ENCODE measurements around the gene FBP1. TPM values are rescaled to one million over a fixed set of nuclear protein-coding genes. Genes with fewer than 3 reads are reported as not detected.

The FBP1 gene
- total and polyA plus RNA-seq, 2 donors from 2014 or later: 27.3 to 266 TPM

DNA sequence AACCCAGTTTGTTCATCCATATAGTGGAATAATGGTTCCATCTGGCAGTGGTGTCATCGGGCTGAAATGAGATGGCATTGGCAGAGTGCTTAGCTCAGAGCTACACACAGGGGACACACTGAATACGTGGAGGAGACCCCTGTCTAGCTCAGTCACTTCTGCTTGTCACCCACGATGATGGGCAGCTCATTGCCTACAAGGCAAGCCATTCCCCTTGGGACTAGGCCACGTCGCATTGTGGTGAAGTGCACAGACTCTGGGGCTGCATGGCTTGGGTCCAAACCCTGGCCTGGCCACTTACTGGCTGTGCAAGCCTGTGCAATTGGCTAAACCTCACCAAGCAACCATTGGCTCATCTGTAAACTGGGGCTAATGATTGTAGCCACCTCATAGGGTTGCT, 3.2 kb upstream of the FBP1 start:
- Histone ChIP-seq H3K4me1 (ENCODE audit: control insufficient read depth in 2 of 3, insufficient read depth in 2 of 3, low read depth in 1 of 3, low read length in 3 of 3) (peaks cover 0 to 4% (median 0%) of the 10 kb centered on the region in 3 donors), H3K27me3 (ENCODE audit: control insufficient read depth, insufficient read depth, low read length) (no peaks in the 10 kb centered on the region), H3K36me3 (ENCODE audit: control insufficient read depth in 2 of 3, insufficient read depth in 3 of 3, low read length in 3 of 3) (no peaks in the 10 kb centered on the region), H3K9me3 (ENCODE audit: control insufficient read depth in 2 of 3, insufficient read depth in 1 of 3, low read length in 3 of 3) (no peaks in the 10 kb centered on the region), H3K27ac (ENCODE audit: low read depth in 2 of 2, low read length in 2 of 2) (no peak overlapping the region), H3K4me3 (ENCODE audit: low read length in 3 of 3) (no peak overlapping the region), H3K9ac (ENCODE audit: low read length in 3 of 3) (no peak overlapping the region)
- FAIRE-seq (no peak), DNase-seq (no peak)
- intact Hi-C loops (cut with DNase I): no loop called here
- no peak for TF ChIP-seq CTCF (IDR thresholded peaks at IDR 0.05; ENCODE audit: borderline replicate concordance, extremely low read depth, insufficient read depth)

- intact Hi-C loops (cut with DNase I): no loop called here
- H3K27ac ChIP-seq (ENCODE audit: low read depth in 2 of 2, low read length in 2 of 2): peak overlapping the region; percentile 63 to 85
- peaks cover 0 to 4% (median 0%) of the 10 kb centered on the region in 3 donors for H3K4me1 ChIP-seq (ENCODE audit: control insufficient read depth in 2 of 3, insufficient read depth in 2 of 3, low read depth in 1 of 3, low read length in 3 of 3)
- no peak for TF ChIP-seq CTCF (IDR thresholded peaks at IDR 0.05; ENCODE audit: borderline replicate concordance, extremely low read depth, insufficient read depth)
- no peaks in the 10 kb centered on the region for H3K9me3 ChIP-seq (ENCODE audit: control insufficient read depth in 2 of 3, insufficient read depth in 1 of 3, low read length in 3 of 3)
- peak overlapping the region in 2 of 3 donors; percentile 65 to 80 for H3K4me3 ChIP-seq (ENCODE audit: low read length in 3 of 3)
- FAIRE-seq (no peak), DNase-seq (no peak)
- no peaks in the 10 kb centered on the region for H3K36me3 ChIP-seq (ENCODE audit: control insufficient read depth in 2 of 3, insufficient read depth in 3 of 3, low read length in 3 of 3)
- H3K27me3 ChIP-seq (ENCODE audit: control insufficient read depth, insufficient read depth, low read length): no peaks in the 10 kb centered on the region
- peak overlapping the region in 1 of 3 donors; percentile 40 for H3K9ac ChIP-seq (ENCODE audit: low read length in 3 of 3)
Measured at GRCh38 chr9:94639999-94640376, 670 bp upstream of the FBP1 start.

DNA sequence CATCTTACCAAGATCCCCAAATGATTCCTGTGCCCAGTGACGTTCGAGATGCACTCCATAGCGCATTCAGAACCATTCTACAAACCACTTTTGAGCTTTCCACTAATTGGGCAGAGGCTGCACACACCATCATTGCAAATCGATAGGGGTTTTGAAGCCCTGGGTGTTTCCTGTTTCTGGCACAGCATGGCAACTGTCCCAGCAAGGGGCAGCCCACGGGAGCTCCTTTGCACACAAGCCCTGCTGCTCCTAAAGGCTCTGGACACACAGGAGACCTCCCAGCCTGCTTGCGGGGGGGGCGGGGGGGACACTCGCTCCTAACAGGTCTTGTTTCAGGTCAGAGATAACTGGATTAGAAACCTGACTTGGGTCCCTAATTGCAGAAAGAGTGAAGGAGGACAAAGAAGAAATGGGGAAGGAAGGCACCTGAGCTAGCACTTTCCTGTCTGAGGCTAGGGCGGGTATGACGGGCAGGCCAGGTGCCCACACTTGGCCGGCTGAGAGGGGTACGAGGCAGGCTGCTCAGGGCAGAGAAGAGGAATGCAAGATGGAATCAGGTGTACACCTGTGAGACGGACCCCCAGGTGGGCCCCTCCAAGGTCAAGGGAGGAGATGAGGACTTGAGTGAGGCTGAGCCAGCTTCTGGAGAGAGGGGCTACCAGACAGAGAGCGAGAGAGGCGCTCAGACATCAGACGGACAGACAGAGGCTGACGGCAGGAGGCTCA, 820 bp downstream of the FBP1 start:
- Histone ChIP-seq H3K9me3 (ENCODE audit: control insufficient read depth in 2 of 3, insufficient read depth in 1 of 3, low read length in 3 of 3) (no peaks in the 10 kb centered on the region), H3K36me3 (ENCODE audit: control insufficient read depth in 2 of 3, insufficient read depth in 3 of 3, low read length in 3 of 3) (no peaks in the 10 kb centered on the region), H3K9ac (ENCODE audit: low read length in 3 of 3) (peak overlapping the region in 1 of 3 donors; percentile 82), H3K27ac (ENCODE audit: low read depth in 2 of 2, low read length in 2 of 2) (peak overlapping the region in 1 of 2 donors; percentile 90), H3K27me3 (ENCODE audit: control insufficient read depth, insufficient read depth, low read length) (no peaks in the 10 kb centered on the region), H3K4me3 (ENCODE audit: low read length in 3 of 3) (peak overlapping the region; percentile 3 to 80 (median 55)), H3K4me1 (ENCODE audit: control insufficient read depth in 2 of 3, insufficient read depth in 2 of 3, low read depth in 1 of 3, low read length in 3 of 3) (peaks cover 0 to 4% (median 0%) of the 10 kb centered on the region in 3 donors)
- peak in 1 of 5 donors; percentile 55 for DNase-seq
- FAIRE-seq: no peak
- TF ChIP-seq CTCF (IDR thresholded peaks at IDR 0.05; ENCODE audit: borderline replicate concordance, extremely low read depth, insufficient read depth): no peak
- intact Hi-C loops (cut with DNase I): no loop called here
